ENCODE data around the gene BST2. TPM values are rescaled to one million over a fixed set of nuclear protein-coding genes. Genes with fewer than 3 reads are reported as not detected.

Gene BST2
- polyA plus RNA-seq, 1 donor (not counting 4 experiments of a cell fraction or from before 2014, with no cell fraction given): 4.4 TPM

DNA sequence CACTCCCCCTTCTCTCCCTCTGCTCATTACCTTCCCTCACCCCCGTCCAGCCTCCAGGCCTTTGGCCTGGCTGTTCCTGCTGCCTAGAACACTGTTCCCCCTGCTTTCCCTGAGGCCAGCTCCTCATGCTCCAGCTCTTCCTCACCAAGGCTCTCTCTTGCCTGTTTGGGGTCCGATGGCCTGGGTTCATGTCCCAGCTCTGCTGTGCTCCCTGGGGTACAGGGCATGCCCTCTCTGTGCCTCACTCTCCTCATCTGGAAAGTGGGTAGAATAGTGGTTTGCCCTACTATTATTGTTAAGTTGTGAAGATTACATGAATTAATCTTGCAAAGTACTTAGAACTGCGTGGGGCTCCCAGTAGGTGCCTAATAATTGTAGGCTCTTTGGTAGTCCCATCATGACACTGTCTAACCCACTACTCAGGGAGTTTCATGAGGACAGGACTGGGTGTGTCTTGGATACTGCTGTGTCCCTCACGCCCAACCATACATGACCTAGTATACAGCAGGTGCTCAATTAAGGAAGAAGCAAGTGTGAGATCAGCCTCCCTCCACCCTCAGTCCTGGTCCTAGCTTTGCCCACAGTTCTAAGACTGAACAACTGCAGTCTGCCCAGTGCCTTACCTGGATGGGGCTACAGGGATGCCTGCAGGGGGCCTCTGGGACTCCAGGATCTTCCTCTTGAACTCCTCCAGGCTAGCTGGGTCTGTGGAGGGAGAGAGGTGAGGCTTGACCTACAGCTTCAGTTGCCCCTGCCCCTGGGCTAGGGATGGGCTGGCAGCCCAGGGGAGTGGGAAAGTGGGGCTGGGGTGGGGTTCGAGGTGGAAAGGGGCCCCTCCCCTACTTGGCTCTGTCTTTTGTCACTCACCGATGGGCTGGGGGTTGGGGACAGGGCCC is 45.3 kb downstream of the BST2 start:
- Histone ChIP-seq H3K27me3 (ENCODE audit: control insufficient read depth, extremely low read depth, insufficient read depth, low read length) (no peaks in the 10 kb centered on the region), H3K36me3 (ENCODE audit: control insufficient read depth in 2 of 2, extremely low read depth in 1 of 2, insufficient read depth in 2 of 2, low read length in 2 of 2) (no peaks in the 10 kb centered on the region), H4K20me1 (ENCODE audit: control insufficient read depth, extremely low read depth, insufficient read depth, low read length) (no peaks in the 10 kb centered on the region), H3K4me3 (ENCODE audit: control insufficient read depth in 2 of 3, extremely low read depth in 1 of 3, insufficient read depth in 2 of 3, low read depth in 1 of 3, low read length in 3 of 3) (no peak overlapping the region), H3K9ac (ENCODE audit: control insufficient read depth, extremely low read depth, insufficient read depth, low read length) (no peak overlapping the region), H3K79me2 (ENCODE audit: control insufficient read depth, insufficient read depth, low read length) (no peaks in the 10 kb centered on the region), H3K27ac (ENCODE audit: control insufficient read depth, insufficient read depth, low read length) (no peak overlapping the region), H3K4me2 (ENCODE audit: control insufficient read depth, extremely low read depth, insufficient read depth, low read depth, low read length) (no peak overlapping the region), H3K4me1 (ENCODE audit: control insufficient read depth, extremely low read depth, insufficient read depth, low read length) (no peaks in the 10 kb centered on the region), H3K9me3 (ENCODE audit: control insufficient read depth, low read depth, low read length) (no peaks in the 10 kb centered on the region), H2AFZ (ENCODE audit: control insufficient read depth, low read length) (no peak overlapping the region), H3K9me1 (ENCODE audit: control insufficient read depth, extremely low read depth, insufficient read depth, low read length) (no peaks in the 10 kb centered on the region)
- FAIRE-seq (no peak), DNase-seq (ENCODE audit: low read depth, low spot score) (no peak)
- dilution Hi-C loops (cut with MboI; ENCODE audit: extremely low pct_ligation_motif_present, low sequenced_read_pairs): no loop called here
- TF ChIP-seq, protein P1, sequence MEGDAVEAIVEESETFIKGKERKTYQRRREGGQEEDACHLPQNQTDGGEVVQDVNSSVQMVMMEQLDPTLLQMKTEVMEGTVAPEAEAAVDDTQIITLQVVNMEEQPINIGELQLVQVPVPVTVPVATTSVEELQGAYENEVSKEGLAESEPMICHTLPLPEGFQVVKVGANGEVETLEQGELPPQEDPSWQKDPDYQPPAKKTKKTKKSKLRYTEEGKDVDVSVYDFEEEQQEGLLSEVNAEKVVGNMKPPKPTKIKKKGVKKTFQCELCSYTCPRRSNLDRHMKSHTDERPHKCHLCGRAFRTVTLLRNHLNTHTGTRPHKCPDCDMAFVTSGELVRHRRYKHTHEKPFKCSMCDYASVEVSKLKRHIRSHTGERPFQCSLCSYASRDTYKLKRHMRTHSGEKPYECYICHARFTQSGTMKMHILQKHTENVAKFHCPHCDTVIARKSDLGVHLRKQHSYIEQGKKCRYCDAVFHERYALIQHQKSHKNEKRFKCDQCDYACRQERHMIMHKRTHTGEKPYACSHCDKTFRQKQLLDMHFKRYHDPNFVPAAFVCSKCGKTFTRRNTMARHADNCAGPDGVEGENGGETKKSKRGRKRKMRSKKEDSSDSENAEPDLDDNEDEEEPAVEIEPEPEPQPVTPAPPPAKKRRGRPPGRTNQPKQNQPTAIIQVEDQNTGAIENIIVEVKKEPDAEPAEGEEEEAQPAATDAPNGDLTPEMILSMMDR (optimal IDR thresholded peaks at IDR 0.05 in 1 of 3, IDR thresholded peaks at IDR 0.05 in 1 of 3, conservative IDR thresholded peaks at IDR 0.05 in 1 of 3; ENCODE audit: extremely low read depth in 1 of 3, insufficient read depth in 2 of 3, low read length in 3 of 3): no peak
- no peak for TF ChIP-seq EZH2 (IDR thresholded peaks at IDR 0.05; ENCODE audit: low read length)

DNA sequence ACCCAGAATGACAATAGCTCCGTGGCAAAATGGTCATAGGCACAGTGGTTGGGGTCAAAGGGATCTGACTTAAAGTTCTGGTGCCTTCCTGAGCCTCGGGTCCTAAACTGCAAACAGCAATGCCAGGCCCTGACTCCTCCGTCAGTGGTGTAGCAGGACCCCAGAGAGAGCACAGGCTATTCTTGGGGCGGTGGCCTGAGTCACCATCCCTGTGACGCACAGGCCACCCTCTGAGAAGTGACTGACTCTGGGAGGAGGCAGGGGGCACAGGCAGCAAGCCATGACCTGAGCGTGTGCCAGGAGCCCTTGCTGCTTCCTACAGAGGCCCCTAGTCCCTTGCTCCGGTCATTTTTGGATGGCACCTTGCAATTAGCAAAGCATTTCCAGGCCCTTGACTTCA is 47.0 kb downstream of the BST2 start:
- H4K20me1 ChIP-seq (ENCODE audit: control insufficient read depth, extremely low read depth, insufficient read depth, low read length): no peaks in the 10 kb centered on the region
- FAIRE-seq (no peak), DNase-seq (ENCODE audit: low read depth, low spot score) (no peak)
- no peaks in the 10 kb centered on the region for H3K36me3 ChIP-seq (ENCODE audit: control insufficient read depth in 2 of 2, extremely low read depth in 1 of 2, insufficient read depth in 2 of 2, low read length in 2 of 2)
- no peak overlapping the region for H3K4me2 ChIP-seq (ENCODE audit: control insufficient read depth, extremely low read depth, insufficient read depth, low read depth, low read length)
- dilution Hi-C loops (cut with MboI; ENCODE audit: extremely low pct_ligation_motif_present, low sequenced_read_pairs): no loop called here
- no peaks in the 10 kb centered on the region for H3K9me3 ChIP-seq (ENCODE audit: control insufficient read depth, low read depth, low read length)
- H3K27me3 ChIP-seq (ENCODE audit: control insufficient read depth, extremely low read depth, insufficient read depth, low read length): no peaks in the 10 kb centered on the region
- no peaks in the 10 kb centered on the region for H3K9me1 ChIP-seq (ENCODE audit: control insufficient read depth, extremely low read depth, insufficient read depth, low read length)
- no peaks in the 10 kb centered on the region for H3K4me1 ChIP-seq (ENCODE audit: control insufficient read depth, extremely low read depth, insufficient read depth, low read length)
- no peak overlapping the region for H2AFZ ChIP-seq (ENCODE audit: control insufficient read depth, low read length)
- TF ChIP-seq EZH2 (IDR thresholded peaks at IDR 0.05; ENCODE audit: low read length): no peak
- TF ChIP-seq, protein P1 (optimal IDR thresholded peaks at IDR 0.05 in 1 of 3, IDR thresholded peaks at IDR 0.05 in 1 of 3, conservative IDR thresholded peaks at IDR 0.05 in 1 of 3; ENCODE audit: extremely low read depth in 1 of 3, insufficient read depth in 2 of 3, low read length in 3 of 3): no peak
- H3K9ac ChIP-seq (ENCODE audit: control insufficient read depth, extremely low read depth, insufficient read depth, low read length): no peak overlapping the region
- H3K4me3 ChIP-seq (ENCODE audit: control insufficient read depth in 2 of 3, extremely low read depth in 1 of 3, insufficient read depth in 2 of 3, low read depth in 1 of 3, low read length in 3 of 3): no peak overlapping the region
- no peak overlapping the region for H3K27ac ChIP-seq (ENCODE audit: control insufficient read depth, insufficient read depth, low read length)
- H3K79me2 ChIP-seq (ENCODE audit: control insufficient read depth, insufficient read depth, low read length): no peaks in the 10 kb centered on the region
